ENCODE results near the gene F2R.

GRCh38 chr5:76705574-76705973 lies 10.4 kb upstream of the F2R start:
- TF ChIP-seq CTCF (optimal IDR thresholded peaks at IDR 0.05 in 1 of 3, IDR thresholded peaks at IDR 0.05 in 1 of 3, conservative IDR thresholded peaks at IDR 0.05 in 1 of 3; ENCODE audit: extremely low read depth in 1 of 3, insufficient read depth in 2 of 3, low read length in 3 of 3), result no peak
- no peak for TF ChIP-seq EZH2 (IDR thresholded peaks at IDR 0.05; ENCODE audit: low read length)

All from keratinocyte (primary cell).